Glomerular visceral epithelial cell (primary cell): ENCODE measurements around the gene WNK1.
"Not testable (repeated sequence)": the region's sequence is repeated elsewhere in the genome, so short reads cannot be mapped to it uniquely, and the experiment has no call there.

Source experiments
- DNase-seq: peaks from one replicate; pipeline ENCODE4 v3.0.0-alpha.2; 2016; ENCODE audit errors: extremely low spot score

The WNK1 gene

GRCh38 chr12:749751-750270 is 2.6 kb upstream of the WNK1 start:
- DNase-seq = no peak

- no peak for DNase-seq
These were observed 1.8 kb upstream of the WNK1 start for GRCh38 chr12:750366-751191.

- peak; percentile 95 for DNase-seq
These were observed 984 bp upstream of the WNK1 start for GRCh38 chr12:751192-751998.

GRCh38 chr12:752695-753610 is 574 bp downstream of the WNK1 start:
- peak; percentile 46 for DNase-seq

GRCh38 chr12:753611-754472 is 1.5 kb downstream of the WNK1 start:
- peak; percentile 23 for DNase-seq

- peak; percentile 14 for DNase-seq
These were observed 2.1 kb downstream of the WNK1 start for GRCh38 chr12:754473-754820.

GRCh38 chr12:754851-755562 is 2.6 kb downstream of the WNK1 start:
- DNase-seq = peak; percentile 40

GRCh38 chr12:759628-760027 is 7.2 kb downstream of the WNK1 start:
- no peak for DNase-seq

GRCh38 chr12:761256-761655 is 8.9 kb downstream of the WNK1 start:
- no peak for DNase-seq

GRCh38 chr12:765840-766239 is 13.5 kb downstream of the WNK1 start:
- no peak for DNase-seq

- DNase-seq = no peak
These were observed 16.1 kb downstream of the WNK1 start for GRCh38 chr12:768434-768833.

GRCh38 chr12:770479-770878 is 18.1 kb downstream of the WNK1 start:
- DNase-seq = no peak

- DNase-seq = no peak
These were observed 19.8 kb downstream of the WNK1 start for GRCh38 chr12:772056-772697.

- DNase-seq = no peak
These were observed 21.8 kb downstream of the WNK1 start for GRCh38 chr12:774051-774614.

- not testable (repeated sequence) for DNase-seq
These were observed 23.8 kb downstream of the WNK1 start for GRCh38 chr12:775973-776771.

- DNase-seq = not testable (repeated sequence)
These were observed 24.5 kb downstream of the WNK1 start for GRCh38 chr12:776772-777373.

- no peak for DNase-seq
These were observed 25.2 kb downstream of the WNK1 start for GRCh38 chr12:777550-778047.

- no peak for DNase-seq
These were observed 26.2 kb downstream of the WNK1 start for GRCh38 chr12:778615-779014.
